Measurements from ENCODE around the gene USP5. TPM values are rescaled to one million over a fixed set of nuclear protein-coding genes. Genes with fewer than 3 reads are reported as not detected.
A peak's percentile ranks its signal among the peaks of the same experiment; 100 is the strongest.

USP5 gene
- total RNA-seq, 2 donors from 2014 or later = 58.3 to 84.1 TPM

DNA sequence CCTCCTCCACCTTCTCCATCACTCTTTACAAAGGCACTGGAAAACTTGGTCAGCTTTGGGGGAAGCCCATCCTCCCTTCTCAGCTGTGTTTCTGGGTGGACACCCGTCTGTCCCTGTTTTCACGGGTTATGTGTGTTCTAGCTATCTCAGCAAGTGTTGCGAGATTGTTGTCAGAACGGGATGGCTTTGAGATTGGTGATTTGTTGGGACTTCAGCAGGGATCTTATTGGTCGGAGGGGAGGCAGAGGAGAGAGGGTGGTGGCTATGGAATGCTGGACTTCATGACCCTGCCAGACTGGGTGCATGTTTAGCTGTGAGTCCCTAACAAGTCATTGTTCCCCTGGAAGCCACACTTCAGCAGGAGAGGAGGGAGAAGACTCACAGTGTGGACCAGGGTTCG, 2.1 kb downstream of the USP5 start:
- WGBS = 69% methylated on average over 6 of the region's 6 CpGs
- peak overlapping the region in 1 of 2 donors; percentile 66 for H3K27ac ChIP-seq
- H3K4me3 ChIP-seq = no peak overlapping the region
- peaks cover 12% of the 10 kb centered on the region for H3K4me1 ChIP-seq (replicated peaks)
- no peaks in the 10 kb centered on the region for H3K27me3 ChIP-seq (replicated peaks; ENCODE audit: insufficient read depth)
- peaks cover 0 to 11% of the 10 kb centered on the region in 2 donors for H3K36me3 ChIP-seq
- TF ChIP-seq POLR2AphosphoS5 (IDR thresholded peaks at IDR 0.05) (no peak), POLR2A (IDR thresholded peaks at IDR 0.05) (no peak)
- TF ChIP-seq, protein P1, sequence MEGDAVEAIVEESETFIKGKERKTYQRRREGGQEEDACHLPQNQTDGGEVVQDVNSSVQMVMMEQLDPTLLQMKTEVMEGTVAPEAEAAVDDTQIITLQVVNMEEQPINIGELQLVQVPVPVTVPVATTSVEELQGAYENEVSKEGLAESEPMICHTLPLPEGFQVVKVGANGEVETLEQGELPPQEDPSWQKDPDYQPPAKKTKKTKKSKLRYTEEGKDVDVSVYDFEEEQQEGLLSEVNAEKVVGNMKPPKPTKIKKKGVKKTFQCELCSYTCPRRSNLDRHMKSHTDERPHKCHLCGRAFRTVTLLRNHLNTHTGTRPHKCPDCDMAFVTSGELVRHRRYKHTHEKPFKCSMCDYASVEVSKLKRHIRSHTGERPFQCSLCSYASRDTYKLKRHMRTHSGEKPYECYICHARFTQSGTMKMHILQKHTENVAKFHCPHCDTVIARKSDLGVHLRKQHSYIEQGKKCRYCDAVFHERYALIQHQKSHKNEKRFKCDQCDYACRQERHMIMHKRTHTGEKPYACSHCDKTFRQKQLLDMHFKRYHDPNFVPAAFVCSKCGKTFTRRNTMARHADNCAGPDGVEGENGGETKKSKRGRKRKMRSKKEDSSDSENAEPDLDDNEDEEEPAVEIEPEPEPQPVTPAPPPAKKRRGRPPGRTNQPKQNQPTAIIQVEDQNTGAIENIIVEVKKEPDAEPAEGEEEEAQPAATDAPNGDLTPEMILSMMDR (IDR thresholded peaks at IDR 0.05) = no peak
- DNase-seq (ENCODE audit: low spot score) = no peak
- intact Hi-C loops (cut with DNase I) = no loop called here
- no peaks in the 10 kb centered on the region for H3K9me3 ChIP-seq

DNA sequence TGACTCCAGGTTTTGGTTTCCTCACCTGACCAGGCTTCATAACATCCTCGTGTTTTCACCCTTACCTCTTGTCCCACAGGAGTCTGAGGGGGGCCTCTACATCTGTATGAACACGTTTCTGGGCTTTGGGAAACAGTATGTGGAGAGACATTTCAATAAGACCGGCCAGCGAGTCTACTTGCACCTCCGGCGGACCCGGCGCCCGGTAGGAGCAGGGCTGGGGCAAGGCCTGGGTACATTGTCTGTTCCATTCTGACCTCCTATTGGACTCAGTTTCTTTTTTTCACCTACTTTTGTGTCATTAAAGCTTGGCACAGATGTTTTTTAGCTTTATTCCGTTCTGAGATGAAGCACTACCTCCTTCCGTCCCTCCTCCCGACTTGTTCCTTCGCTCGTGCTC, 3.4 kb downstream of the USP5 start:
- Histone ChIP-seq H3K4me1 (replicated peaks) (peaks cover 12% of the 10 kb centered on the region), H3K9me3 (no peaks in the 10 kb centered on the region), H3K36me3 (peaks cover 0 to 17% of the 10 kb centered on the region in 2 donors), H3K4me3 (no peak overlapping the region), H3K27ac (no peak overlapping the region), H3K27me3 (replicated peaks; ENCODE audit: insufficient read depth) (no peaks in the 10 kb centered on the region)
- no peak for DNase-seq (ENCODE audit: low spot score)
- intact Hi-C loops (cut with DNase I) = no loop called here
- WGBS = 92% methylated on average over 14 of the region's 14 CpGs
- no peak for TF ChIP-seq POLR2A (IDR thresholded peaks at IDR 0.05)
- no peak for TF ChIP-seq POLR2AphosphoS5 (IDR thresholded peaks at IDR 0.05)
- TF ChIP-seq, protein P1 (IDR thresholded peaks at IDR 0.05) = no peak

- intact Hi-C loops (cut with DNase I) = no loop called here
- Histone ChIP-seq H3K27me3 (replicated peaks; ENCODE audit: insufficient read depth) (no peaks in the 10 kb centered on the region), H3K27ac (no peak overlapping the region), H3K4me3 (no peak overlapping the region), H3K36me3 (peaks cover 5 to 33% of the 10 kb centered on the region in 2 donors), H3K4me1 (replicated peaks) (peaks cover 3% of the 10 kb centered on the region), H3K9me3 (no peaks in the 10 kb centered on the region)
- DNase-seq (ENCODE audit: low spot score) = no peak
- TF ChIP-seq POLR2A (IDR thresholded peaks at IDR 0.05) (no peak), POLR2AphosphoS5 (IDR thresholded peaks at IDR 0.05) (no peak)
- TF ChIP-seq, protein P1 (IDR thresholded peaks at IDR 0.05) = no peak
- 98% methylated on average over 2 of the region's 2 CpGs for WGBS
Observed at GRCh38 chr12:6858799-6859198, 6.8 kb downstream of the USP5 start.

DNA sequence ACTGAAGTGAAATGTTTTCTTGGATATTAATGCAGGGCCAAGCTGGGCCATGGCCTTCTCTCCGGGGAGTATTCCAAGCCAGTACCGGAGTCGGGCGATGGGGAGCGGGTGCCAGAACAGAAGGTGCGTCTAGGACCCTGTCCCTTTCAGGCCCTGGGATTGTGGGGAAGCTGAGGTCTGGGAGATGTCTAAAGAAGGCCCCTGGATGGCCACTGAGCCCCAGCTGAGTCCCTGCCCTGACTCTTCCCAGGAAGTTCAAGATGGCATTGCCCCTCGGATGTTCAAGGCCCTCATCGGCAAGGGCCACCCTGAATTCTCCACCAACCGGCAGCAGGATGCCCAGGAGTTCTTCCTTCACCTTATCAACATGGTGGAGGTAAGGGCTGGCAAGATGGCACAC, 8.2 kb downstream of the USP5 start:
- Histone ChIP-seq H3K9me3 (no peaks in the 10 kb centered on the region), H3K36me3 (peaks cover 8 to 33% of the 10 kb centered on the region in 2 donors), H3K27ac (no peak overlapping the region), H3K27me3 (replicated peaks; ENCODE audit: insufficient read depth) (no peaks in the 10 kb centered on the region), H3K4me3 (no peak overlapping the region), H3K4me1 (replicated peaks) (no peaks in the 10 kb centered on the region)
- TF ChIP-seq POLR2A (IDR thresholded peaks at IDR 0.05) (no peak), POLR2AphosphoS5 (IDR thresholded peaks at IDR 0.05) (no peak)
- TF ChIP-seq, protein P1 (IDR thresholded peaks at IDR 0.05) = no peak
- intact Hi-C loops (cut with DNase I) = no loop called here
- WGBS = 96% methylated on average over 9 of the region's 9 CpGs
- DNase-seq (ENCODE audit: low spot score) = no peak

- H3K27ac ChIP-seq = no peak overlapping the region
- no peak for DNase-seq (ENCODE audit: low spot score)
- peaks cover 9 to 33% of the 10 kb centered on the region in 2 donors for H3K36me3 ChIP-seq
- TF ChIP-seq, protein P1 (IDR thresholded peaks at IDR 0.05) = no peak
- no peak for TF ChIP-seq POLR2AphosphoS5 (IDR thresholded peaks at IDR 0.05)
- no peak for TF ChIP-seq POLR2A (IDR thresholded peaks at IDR 0.05)
- H3K27me3 ChIP-seq (replicated peaks; ENCODE audit: insufficient read depth) = no peaks in the 10 kb centered on the region
- WGBS = 96% methylated on average over 7 of the region's 7 CpGs
- H3K4me3 ChIP-seq = no peak overlapping the region
- intact Hi-C loops (cut with DNase I) = no loop called here
- no peaks in the 10 kb centered on the region for H3K4me1 ChIP-seq (replicated peaks)
- no peaks in the 10 kb centered on the region for H3K9me3 ChIP-seq
Observed at GRCh38 chr12:6860942-6861341, 9.0 kb downstream of the USP5 start.
